Esophagus muscularis mucosa (tissue), 3 donors: ENCODE results near the gene DYNC2H1.

ENCODE experiments used
- POLR2AphosphoS5 ChIP-seq, 2 donors: sonication (generic); formaldehyde crosslinking; IDR thresholded peaks; one replicate each; pipeline ENCODE4 v1.6.1; 2017; ENCODE audit warnings: antibody characterized with exemption in 2 of 2
- TF ChIP-seq, protein P1 (sequence below), 3 experiments: fragments of 200-600 bp in 2 of 3; fragments of 450-650 bp in 1 of 3; sonication (generic) in 2 of 3; IDR thresholded peaks; one replicate each; pipeline ENCODE4 v1.5.1; 2017 to 2019; ENCODE audit warnings: antibody characterized with exemption in 3 of 3, mild to moderate bottlenecking in 2 of 3, moderate library complexity in 1 of 3

DNA sequence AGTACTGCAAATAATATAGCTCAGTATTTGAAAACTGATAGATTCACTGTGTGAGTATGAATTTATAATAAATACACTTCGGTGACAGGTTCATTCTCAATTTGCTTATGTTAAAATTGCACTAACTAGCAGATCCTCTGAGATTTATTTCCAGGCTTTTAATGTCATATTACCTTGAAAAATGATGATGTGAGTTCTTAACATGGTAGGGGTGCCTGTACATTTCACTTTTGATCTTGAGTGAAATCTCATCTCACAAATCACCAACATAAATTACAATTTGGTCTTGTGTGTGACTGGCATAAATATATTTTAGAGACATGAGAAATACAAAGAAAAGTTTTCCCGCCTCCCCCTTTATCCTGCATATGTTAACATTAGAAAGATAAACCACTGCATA, 240.4 kb downstream of the DYNC2H1 start:
- TF ChIP-seq, protein P1, sequence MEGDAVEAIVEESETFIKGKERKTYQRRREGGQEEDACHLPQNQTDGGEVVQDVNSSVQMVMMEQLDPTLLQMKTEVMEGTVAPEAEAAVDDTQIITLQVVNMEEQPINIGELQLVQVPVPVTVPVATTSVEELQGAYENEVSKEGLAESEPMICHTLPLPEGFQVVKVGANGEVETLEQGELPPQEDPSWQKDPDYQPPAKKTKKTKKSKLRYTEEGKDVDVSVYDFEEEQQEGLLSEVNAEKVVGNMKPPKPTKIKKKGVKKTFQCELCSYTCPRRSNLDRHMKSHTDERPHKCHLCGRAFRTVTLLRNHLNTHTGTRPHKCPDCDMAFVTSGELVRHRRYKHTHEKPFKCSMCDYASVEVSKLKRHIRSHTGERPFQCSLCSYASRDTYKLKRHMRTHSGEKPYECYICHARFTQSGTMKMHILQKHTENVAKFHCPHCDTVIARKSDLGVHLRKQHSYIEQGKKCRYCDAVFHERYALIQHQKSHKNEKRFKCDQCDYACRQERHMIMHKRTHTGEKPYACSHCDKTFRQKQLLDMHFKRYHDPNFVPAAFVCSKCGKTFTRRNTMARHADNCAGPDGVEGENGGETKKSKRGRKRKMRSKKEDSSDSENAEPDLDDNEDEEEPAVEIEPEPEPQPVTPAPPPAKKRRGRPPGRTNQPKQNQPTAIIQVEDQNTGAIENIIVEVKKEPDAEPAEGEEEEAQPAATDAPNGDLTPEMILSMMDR (IDR thresholded peaks at IDR 0.05): no peak
- TF ChIP-seq POLR2AphosphoS5 (IDR thresholded peaks at IDR 0.05): no peak
